Suprapubic skin (tissue), 4 donors: ENCODE data around the gene CYB5A.

Experiments
- POLR2A ChIP-seq, 2 donors: fragments of 450-650 bp; IDR thresholded peaks; one replicate each; pipeline ENCODE4 v1.6.1; 2017; ENCODE audit warnings: antibody characterized with exemption in 2 of 2, mild to moderate bottlenecking in 2 of 2, moderate library complexity in 2 of 2
- POLR2AphosphoS5 ChIP-seq, 3 donors: sonication (generic); formaldehyde crosslinking; IDR thresholded peaks; one replicate each; pipeline ENCODE4 v1.6.1; 2017; ENCODE audit warnings: antibody characterized with exemption in 3 of 3
- TF ChIP-seq, protein P1 (sequence below), 2 donors: fragments of 200-600 bp in 1 of 2; fragments of 450-650 bp in 1 of 2; sonication (generic) in 1 of 2; IDR thresholded peaks; one replicate each; pipeline ENCODE4 v1.5.1; 2016 to 2019; ENCODE audit warnings: antibody characterized with exemption in 2 of 2, mild to moderate bottlenecking in 1 of 2, moderate library complexity in 1 of 2

DNA sequence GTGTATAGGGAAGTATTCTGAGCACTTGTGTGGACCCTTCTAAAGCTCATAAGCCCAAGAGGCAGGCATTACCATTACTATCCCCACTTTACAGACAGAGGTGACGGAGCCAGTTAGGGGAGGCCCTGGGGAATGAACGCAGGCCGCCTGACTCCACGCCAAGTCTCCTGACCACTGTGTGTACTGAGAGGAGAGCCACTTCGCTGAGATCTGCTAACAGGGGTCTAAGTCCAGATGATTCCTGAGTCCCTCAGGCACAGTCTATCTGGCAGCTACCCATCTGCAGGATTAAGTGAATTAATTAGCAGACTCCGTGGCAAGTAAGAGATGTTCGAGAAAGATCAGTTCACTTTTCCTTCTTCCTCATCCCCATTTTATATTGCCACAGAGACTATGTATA is 13.7 kb downstream of the CYB5A start:
- TF ChIP-seq, protein P1, sequence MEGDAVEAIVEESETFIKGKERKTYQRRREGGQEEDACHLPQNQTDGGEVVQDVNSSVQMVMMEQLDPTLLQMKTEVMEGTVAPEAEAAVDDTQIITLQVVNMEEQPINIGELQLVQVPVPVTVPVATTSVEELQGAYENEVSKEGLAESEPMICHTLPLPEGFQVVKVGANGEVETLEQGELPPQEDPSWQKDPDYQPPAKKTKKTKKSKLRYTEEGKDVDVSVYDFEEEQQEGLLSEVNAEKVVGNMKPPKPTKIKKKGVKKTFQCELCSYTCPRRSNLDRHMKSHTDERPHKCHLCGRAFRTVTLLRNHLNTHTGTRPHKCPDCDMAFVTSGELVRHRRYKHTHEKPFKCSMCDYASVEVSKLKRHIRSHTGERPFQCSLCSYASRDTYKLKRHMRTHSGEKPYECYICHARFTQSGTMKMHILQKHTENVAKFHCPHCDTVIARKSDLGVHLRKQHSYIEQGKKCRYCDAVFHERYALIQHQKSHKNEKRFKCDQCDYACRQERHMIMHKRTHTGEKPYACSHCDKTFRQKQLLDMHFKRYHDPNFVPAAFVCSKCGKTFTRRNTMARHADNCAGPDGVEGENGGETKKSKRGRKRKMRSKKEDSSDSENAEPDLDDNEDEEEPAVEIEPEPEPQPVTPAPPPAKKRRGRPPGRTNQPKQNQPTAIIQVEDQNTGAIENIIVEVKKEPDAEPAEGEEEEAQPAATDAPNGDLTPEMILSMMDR (IDR thresholded peaks at IDR 0.05) = no peak
- TF ChIP-seq POLR2A (IDR thresholded peaks at IDR 0.05) = no peak
- TF ChIP-seq POLR2AphosphoS5 (IDR thresholded peaks at IDR 0.05) = no peak
